Measurements from ENCODE around the gene FTCD.
"Not testable (repeated sequence)": the region's sequence is repeated elsewhere in the genome, so short reads cannot be mapped to it uniquely, and the experiment has no call there.

FTCD gene

DNA sequence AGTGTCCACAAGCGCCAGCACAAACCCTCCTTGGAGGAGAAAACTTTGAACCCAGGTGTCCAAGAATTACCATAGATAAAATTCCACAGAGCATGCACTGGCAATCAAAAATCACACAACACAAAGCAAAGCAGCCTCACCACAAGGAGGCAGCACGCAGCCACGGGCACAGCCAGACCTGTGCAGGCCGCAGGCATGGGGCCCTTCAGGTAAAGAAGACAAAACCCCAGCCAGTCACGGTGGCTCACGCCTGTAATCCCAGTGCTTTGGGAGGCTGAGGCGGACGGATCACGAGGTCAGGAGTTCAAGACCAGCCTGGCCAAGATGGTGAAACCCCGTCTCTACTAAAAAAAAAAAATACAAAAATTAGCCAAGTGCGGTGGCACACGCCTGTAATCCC is 8.0 kb downstream of the FTCD start:
- H3K9ac ChIP-seq (ENCODE audit: low read length); H2AFZ ChIP-seq (ENCODE audit: low read length); H3K79me2 ChIP-seq (ENCODE audit: low read length); H3K4me1 ChIP-seq (ENCODE audit: low read length); H3K27ac ChIP-seq (ENCODE audit: low read length); H3K36me3 ChIP-seq (replicated peaks; ENCODE audit: insufficient read depth, low read length); H4K20me1 ChIP-seq (ENCODE audit: insufficient read depth, low read length); H3K9me2 ChIP-seq (replicated peaks; ENCODE audit: insufficient read depth, low read length); H3F3A ChIP-seq (ENCODE audit: insufficient read depth, low read length); H3K4me2 ChIP-seq (ENCODE audit: low read depth, low read length); H3K4me3 ChIP-seq (ENCODE audit: low read length); H3K9me3 ChIP-seq (replicated peaks; ENCODE audit: insufficient read depth, low read length): not testable (repeated sequence)
- TF ChIP-seq, protein P1, sequence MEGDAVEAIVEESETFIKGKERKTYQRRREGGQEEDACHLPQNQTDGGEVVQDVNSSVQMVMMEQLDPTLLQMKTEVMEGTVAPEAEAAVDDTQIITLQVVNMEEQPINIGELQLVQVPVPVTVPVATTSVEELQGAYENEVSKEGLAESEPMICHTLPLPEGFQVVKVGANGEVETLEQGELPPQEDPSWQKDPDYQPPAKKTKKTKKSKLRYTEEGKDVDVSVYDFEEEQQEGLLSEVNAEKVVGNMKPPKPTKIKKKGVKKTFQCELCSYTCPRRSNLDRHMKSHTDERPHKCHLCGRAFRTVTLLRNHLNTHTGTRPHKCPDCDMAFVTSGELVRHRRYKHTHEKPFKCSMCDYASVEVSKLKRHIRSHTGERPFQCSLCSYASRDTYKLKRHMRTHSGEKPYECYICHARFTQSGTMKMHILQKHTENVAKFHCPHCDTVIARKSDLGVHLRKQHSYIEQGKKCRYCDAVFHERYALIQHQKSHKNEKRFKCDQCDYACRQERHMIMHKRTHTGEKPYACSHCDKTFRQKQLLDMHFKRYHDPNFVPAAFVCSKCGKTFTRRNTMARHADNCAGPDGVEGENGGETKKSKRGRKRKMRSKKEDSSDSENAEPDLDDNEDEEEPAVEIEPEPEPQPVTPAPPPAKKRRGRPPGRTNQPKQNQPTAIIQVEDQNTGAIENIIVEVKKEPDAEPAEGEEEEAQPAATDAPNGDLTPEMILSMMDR (IDR thresholded peaks at IDR 0.05; ENCODE audit: low read length), result peak; percentile 80
- peak; percentile 79 for DNase-seq
- H3K27me3 ChIP-seq (replicated peaks; ENCODE audit: insufficient read depth, low read length), result peaks cover 48% of the 10 kb centered on the region

DNA sequence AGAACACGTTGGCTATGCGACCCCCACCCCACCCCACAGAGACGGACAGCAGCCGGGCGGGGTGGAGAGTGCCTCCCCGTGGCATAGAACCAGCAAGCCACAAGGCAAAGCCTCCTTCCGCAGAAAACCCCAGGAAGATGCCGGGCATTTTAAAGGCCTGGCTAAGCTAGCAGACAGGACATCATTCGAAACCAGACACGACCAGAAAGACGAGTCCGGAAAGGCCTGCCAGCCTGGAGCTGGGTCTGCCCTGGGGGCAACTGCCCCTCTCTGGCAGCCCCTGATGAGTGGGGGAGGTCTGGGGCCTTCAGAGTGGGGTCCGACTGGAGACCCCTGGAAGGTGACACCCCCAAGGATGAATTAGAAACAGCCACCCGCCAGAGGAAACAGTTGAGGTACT is 8.5 kb downstream of the FTCD start:
- Histone ChIP-seq H3K9me3 (replicated peaks; ENCODE audit: insufficient read depth, low read length) (no peaks in the 10 kb centered on the region), H3K4me2 (ENCODE audit: low read depth, low read length) (no peak overlapping the region), H3K27me3 (replicated peaks; ENCODE audit: insufficient read depth, low read length) (peaks cover 47% of the 10 kb centered on the region), H3K36me3 (replicated peaks; ENCODE audit: insufficient read depth, low read length) (no peaks in the 10 kb centered on the region), H3K9me2 (replicated peaks; ENCODE audit: insufficient read depth, low read length) (no peaks in the 10 kb centered on the region), H2AFZ (ENCODE audit: low read length) (no peak overlapping the region), H3K4me1 (ENCODE audit: low read length) (no peaks in the 10 kb centered on the region), H3K79me2 (ENCODE audit: low read length) (no peaks in the 10 kb centered on the region), H4K20me1 (ENCODE audit: insufficient read depth, low read length) (no peaks in the 10 kb centered on the region), H3F3A (ENCODE audit: insufficient read depth, low read length) (no peaks in the 10 kb centered on the region), H3K27ac (ENCODE audit: low read length) (no peak overlapping the region), H3K4me3 (ENCODE audit: low read length) (no peak overlapping the region), H3K9ac (ENCODE audit: low read length) (no peak overlapping the region)
- DNase-seq, result no peak
- no peak for TF ChIP-seq EZH2 (optimal IDR thresholded peaks at IDR 0.05; ENCODE audit: low read depth, low read length)
- TF ChIP-seq, protein P1 (IDR thresholded peaks at IDR 0.05; ENCODE audit: low read length), result no peak
- no peak for TF ChIP-seq EZH2phosphoT487 (IDR thresholded peaks at IDR 0.05; ENCODE audit: low read length)

DNA sequence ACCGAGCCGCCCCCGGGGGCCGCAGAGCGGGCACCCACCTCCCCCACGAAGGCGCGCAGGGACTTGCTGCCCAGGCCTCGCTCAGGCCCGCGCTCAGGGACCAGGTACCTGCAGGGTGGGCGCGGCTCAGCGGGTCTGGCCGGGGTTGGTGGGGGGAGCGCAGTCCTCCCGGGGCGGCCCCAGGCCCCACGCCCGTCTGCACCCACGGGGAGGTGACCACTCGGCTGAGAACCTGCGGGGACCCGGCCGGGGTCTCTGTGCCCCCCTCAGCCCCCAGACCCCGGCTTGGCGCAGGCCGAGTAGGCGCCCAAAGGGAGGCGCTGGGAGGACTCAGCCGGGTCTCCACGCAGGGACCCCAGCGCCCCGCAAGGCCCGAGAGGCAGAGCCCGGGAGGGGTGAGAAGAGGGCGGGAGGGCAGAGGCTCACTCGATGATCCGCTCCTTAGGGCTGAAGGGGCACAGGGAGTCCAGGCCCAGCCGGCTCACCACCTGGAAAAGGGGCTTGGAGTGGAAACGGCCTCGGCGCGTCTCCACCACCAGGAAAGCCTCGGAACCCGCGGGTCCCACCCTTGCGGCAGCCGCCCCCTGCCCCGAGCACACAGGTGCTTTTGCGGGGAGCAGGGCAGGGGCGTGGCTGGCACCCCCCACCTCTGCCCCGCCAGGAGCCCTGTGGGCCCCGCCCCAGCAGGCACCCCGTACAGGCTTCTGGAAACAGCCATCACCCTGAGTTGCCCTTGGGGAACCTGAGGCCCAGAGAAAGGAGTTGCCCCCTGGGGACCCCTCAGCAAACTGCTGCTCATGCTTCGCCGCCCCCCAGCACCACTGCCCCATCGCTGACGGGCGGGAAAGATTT is 9.3 kb downstream of the FTCD start:
- Histone ChIP-seq H3F3A (ENCODE audit: insufficient read depth, low read length) (no peaks in the 10 kb centered on the region), H3K9me2 (replicated peaks; ENCODE audit: insufficient read depth, low read length) (no peaks in the 10 kb centered on the region), H3K9me3 (replicated peaks; ENCODE audit: insufficient read depth, low read length) (no peaks in the 10 kb centered on the region), H3K79me2 (ENCODE audit: low read length) (no peaks in the 10 kb centered on the region), H3K27me3 (replicated peaks; ENCODE audit: insufficient read depth, low read length) (peaks cover 47% of the 10 kb centered on the region), H3K4me1 (ENCODE audit: low read length) (no peaks in the 10 kb centered on the region), H2AFZ (ENCODE audit: low read length) (no peak overlapping the region), H3K36me3 (replicated peaks; ENCODE audit: insufficient read depth, low read length) (no peaks in the 10 kb centered on the region), H3K4me3 (ENCODE audit: low read length) (no peak overlapping the region), H3K9ac (ENCODE audit: low read length) (no peak overlapping the region), H3K4me2 (ENCODE audit: low read depth, low read length) (no peak overlapping the region), H3K27ac (ENCODE audit: low read length) (no peak overlapping the region), H4K20me1 (ENCODE audit: insufficient read depth, low read length) (no peaks in the 10 kb centered on the region)
- DNase-seq, result no peak
- TF ChIP-seq EZH2 (optimal IDR thresholded peaks at IDR 0.05; ENCODE audit: low read depth, low read length) (no peak), EZH2phosphoT487 (IDR thresholded peaks at IDR 0.05; ENCODE audit: low read length) (no peak)
- TF ChIP-seq, protein P1 (IDR thresholded peaks at IDR 0.05; ENCODE audit: low read length), result no peak

All from MM.1S (cell line).